DOHH2 (cell line): ENCODE measurements around the gene BMP6.

Experiments
- H3F3A ChIP-seq: fragments of 200-600 bp; sonication (generic), shearing (Covaris generic); 2 replicates; pipeline ENCODE4 v1.6.0; 2016; ENCODE audit warnings: antibody characterized with exemption, mild to moderate bottlenecking; ENCODE audit not compliant: control insufficient read depth, insufficient read depth
- H3K27ac ChIP-seq: fragments of 200-600 bp; sonication (generic); 2 replicates; pipeline ENCODE4 v1.5.1; 2014; ENCODE audit warnings: low read depth, mild to moderate bottlenecking, low read length, moderate library complexity
- H3K27me3 ChIP-seq: fragments of 200-600 bp; sonication (generic); 2 replicates; pipeline ENCODE4 v1.6.1; 2014; ENCODE audit warnings: mild to moderate bottlenecking, low read length, mixed read lengths; ENCODE audit not compliant: control insufficient read depth
- H3K36me3 ChIP-seq: fragments of 200-600 bp; sonication (generic); 2 replicates; pipeline ENCODE4 v1.6.1; 2014; ENCODE audit warnings: mild to moderate bottlenecking, low read length, moderate library complexity, mixed read lengths; ENCODE audit not compliant: control insufficient read depth
- H3K4me1 ChIP-seq: fragments of 200-600 bp; sonication (generic); 2 replicates; pipeline ENCODE4 v1.6.1; 2014; ENCODE audit warnings: mild to moderate bottlenecking, low read length, mixed read lengths; ENCODE audit not compliant: control insufficient read depth
- H3K4me2 ChIP-seq: fragments of 200-600 bp; sonication (generic); 2 replicates; pipeline ENCODE4 v1.6.0; 2014; ENCODE audit warnings: mild to moderate bottlenecking, low read length, moderate library complexity
- H3K4me3 ChIP-seq: fragments of 200-600 bp; sonication (generic); 2 replicates; pipeline ENCODE4 v1.5.1; 2014; ENCODE audit warnings: mild to moderate bottlenecking, low read length, mixed read lengths
- H3K79me2 ChIP-seq: fragments of 200-600 bp; sonication (generic); 2 replicates; pipeline ENCODE4 v1.6.1; 2014; ENCODE audit warnings: mild to moderate bottlenecking, low read length, mixed read lengths; ENCODE audit not compliant: control insufficient read depth
- H3K9me2 ChIP-seq: fragments of 200-600 bp; sonication (generic); replicated peaks from 2 replicates; pipeline ENCODE4 v1.6.1; 2014; ENCODE audit warnings: mild to moderate bottlenecking, low read length, mixed read lengths; ENCODE audit not compliant: control insufficient read depth
- H3K9me3 ChIP-seq: fragments of 200-600 bp; sonication (generic); 2 replicates; pipeline ENCODE4 v1.6.1; 2014; ENCODE audit warnings: antibody characterized with exemption, low read length, mixed read lengths; ENCODE audit not compliant: control insufficient read depth, insufficient read depth
- H4K20me1 ChIP-seq: fragments of 200-600 bp; sonication (generic); 2 replicates; pipeline ENCODE4 v1.6.0; 2014; ENCODE audit warnings: low read depth, mild to moderate bottlenecking, antibody characterized with exemption, low read length, moderate library complexity; ENCODE audit not compliant: control insufficient read depth, insufficient read depth
- EZH2phosphoT487 ChIP-seq: fragments of 200-600 bp; sonication (generic); IDR thresholded peaks from 2 replicates; pipeline ENCODE4 v1.6.1; 2017; ENCODE audit warnings: borderline replicate concordance, mild to moderate bottlenecking, antibody characterized with exemption, low read length, moderate library complexity, mixed read lengths
- TF ChIP-seq, protein P1 (sequence below): fragments of 200-600 bp; sonication (generic); IDR thresholded peaks from one replicate; pipeline ENCODE4 v1.5.1; 2014; ENCODE audit warnings: antibody characterized with exemption, mild to moderate bottlenecking, low read depth, low read length; ENCODE audit not compliant: poor library complexity, severe bottlenecking

Gene BMP6

DNA sequence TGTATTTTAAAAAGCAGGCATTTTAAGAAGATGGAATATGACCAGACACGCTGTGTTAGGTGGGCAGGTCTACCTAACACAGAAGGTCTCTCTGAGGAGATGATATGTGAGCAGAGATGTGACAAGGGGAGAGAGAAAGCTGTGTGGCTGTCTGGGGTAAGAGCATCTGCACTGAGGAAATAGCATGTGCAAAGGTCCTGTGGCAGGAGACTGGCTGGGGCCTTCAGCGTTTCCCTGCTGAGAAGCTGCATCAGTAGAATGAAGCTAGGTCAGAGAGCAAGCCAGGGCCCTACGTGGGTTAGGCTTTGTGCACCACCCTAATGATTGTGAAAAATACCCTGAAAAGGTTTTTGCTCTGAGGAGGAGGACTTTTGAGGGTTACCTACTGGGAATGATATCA lies 97.7 kb downstream of the BMP6 start:
- Histone ChIP-seq H3K4me1 (no peaks in the 10 kb centered on the region), H3K9me2 (no peaks in the 10 kb centered on the region), H4K20me1 (no peaks in the 10 kb centered on the region), H3K4me2 (no peak overlapping the region), H3F3A (no peaks in the 10 kb centered on the region), H3K4me3 (no peak overlapping the region), H3K79me2 (no peaks in the 10 kb centered on the region), H3K9me3 (no peaks in the 10 kb centered on the region), H3K27me3 (no peaks in the 10 kb centered on the region), H3K36me3 (no peaks in the 10 kb centered on the region), H3K27ac (no peak overlapping the region)
- TF ChIP-seq EZH2phosphoT487: no peak
- TF ChIP-seq, protein P1, sequence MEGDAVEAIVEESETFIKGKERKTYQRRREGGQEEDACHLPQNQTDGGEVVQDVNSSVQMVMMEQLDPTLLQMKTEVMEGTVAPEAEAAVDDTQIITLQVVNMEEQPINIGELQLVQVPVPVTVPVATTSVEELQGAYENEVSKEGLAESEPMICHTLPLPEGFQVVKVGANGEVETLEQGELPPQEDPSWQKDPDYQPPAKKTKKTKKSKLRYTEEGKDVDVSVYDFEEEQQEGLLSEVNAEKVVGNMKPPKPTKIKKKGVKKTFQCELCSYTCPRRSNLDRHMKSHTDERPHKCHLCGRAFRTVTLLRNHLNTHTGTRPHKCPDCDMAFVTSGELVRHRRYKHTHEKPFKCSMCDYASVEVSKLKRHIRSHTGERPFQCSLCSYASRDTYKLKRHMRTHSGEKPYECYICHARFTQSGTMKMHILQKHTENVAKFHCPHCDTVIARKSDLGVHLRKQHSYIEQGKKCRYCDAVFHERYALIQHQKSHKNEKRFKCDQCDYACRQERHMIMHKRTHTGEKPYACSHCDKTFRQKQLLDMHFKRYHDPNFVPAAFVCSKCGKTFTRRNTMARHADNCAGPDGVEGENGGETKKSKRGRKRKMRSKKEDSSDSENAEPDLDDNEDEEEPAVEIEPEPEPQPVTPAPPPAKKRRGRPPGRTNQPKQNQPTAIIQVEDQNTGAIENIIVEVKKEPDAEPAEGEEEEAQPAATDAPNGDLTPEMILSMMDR: no peak

DNA sequence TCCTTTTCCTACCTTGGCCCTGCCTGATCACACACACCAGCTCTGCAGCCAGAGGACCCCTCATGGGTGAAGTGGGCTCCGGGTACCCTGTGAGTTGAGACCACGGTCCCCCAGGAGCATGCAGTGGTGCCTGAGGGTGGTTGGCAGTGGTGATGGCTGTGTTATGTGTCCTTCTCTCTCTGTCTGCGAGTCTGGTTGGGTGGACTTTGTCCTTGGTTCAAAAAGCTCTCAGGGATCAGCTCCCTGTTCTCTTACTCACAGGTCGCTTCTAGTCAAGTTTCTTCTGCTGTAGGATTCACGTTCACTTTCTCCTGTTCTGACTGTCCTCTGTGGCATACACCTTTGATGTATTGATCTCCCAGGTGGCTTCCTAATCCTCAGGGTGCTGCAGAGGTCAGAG lies 100.1 kb downstream of the BMP6 start:
- H3K4me3 ChIP-seq: no peak overlapping the region
- no peaks in the 10 kb centered on the region for H3K9me2 ChIP-seq
- no peaks in the 10 kb centered on the region for H3K36me3 ChIP-seq
- no peak overlapping the region for H3K27ac ChIP-seq
- H3K4me2 ChIP-seq: no peak overlapping the region
- no peaks in the 10 kb centered on the region for H3F3A ChIP-seq
- no peak for TF ChIP-seq EZH2phosphoT487
- TF ChIP-seq, protein P1: no peak
- H3K9me3 ChIP-seq: no peaks in the 10 kb centered on the region
- no peaks in the 10 kb centered on the region for H3K27me3 ChIP-seq
- H4K20me1 ChIP-seq: no peaks in the 10 kb centered on the region
- H3K79me2 ChIP-seq: no peaks in the 10 kb centered on the region
- H3K4me1 ChIP-seq: no peaks in the 10 kb centered on the region

DNA sequence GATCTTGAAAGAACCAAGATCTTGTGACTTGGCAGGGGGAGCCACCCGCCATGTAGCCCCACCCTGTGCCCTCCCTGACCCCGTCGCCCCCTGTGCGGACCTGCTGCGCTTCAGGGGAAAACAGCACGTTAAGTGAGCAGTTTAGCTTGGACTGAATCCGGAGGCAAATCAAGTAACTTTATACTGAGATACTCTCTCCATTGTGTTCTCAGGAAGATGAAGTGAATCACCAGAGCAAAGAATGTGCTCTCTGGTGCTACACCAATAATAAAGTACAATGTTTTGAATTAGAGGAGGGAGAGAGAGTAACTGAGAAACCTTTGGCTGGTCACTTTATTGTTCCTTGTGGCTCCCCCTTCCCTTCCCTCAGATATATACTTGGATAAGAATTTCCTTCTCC lies 101.2 kb downstream of the BMP6 start:
- H4K20me1 ChIP-seq: no peaks in the 10 kb centered on the region
- TF ChIP-seq EZH2phosphoT487: no peak
- TF ChIP-seq, protein P1: no peak
- H3K27me3 ChIP-seq: no peaks in the 10 kb centered on the region
- H3K36me3 ChIP-seq: no peaks in the 10 kb centered on the region
- no peak overlapping the region for H3K4me3 ChIP-seq
- no peak overlapping the region for H3K4me2 ChIP-seq
- H3K4me1 ChIP-seq: no peaks in the 10 kb centered on the region
- H3K79me2 ChIP-seq: no peaks in the 10 kb centered on the region
- no peak overlapping the region for H3K27ac ChIP-seq
- H3F3A ChIP-seq: no peaks in the 10 kb centered on the region
- H3K9me2 ChIP-seq: no peaks in the 10 kb centered on the region
- no peaks in the 10 kb centered on the region for H3K9me3 ChIP-seq

DNA sequence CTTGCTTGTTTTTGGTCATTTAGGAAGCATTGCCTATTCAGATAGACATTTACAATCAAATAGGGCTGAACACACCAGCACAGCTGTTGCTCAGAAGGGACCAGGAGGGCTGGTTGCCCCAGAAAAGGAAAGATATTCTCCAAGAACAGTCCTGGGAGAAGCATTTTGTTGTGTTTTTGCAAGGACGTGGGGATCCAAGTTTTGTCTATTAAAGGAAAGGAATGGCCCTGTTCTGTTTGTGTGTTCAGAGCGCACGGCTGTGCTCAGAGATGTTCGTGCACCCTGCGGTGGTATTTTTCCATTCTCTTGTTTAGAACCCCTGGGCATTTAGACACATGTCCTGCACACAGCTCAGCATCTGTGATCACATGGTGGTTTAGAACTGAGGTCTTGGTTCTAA lies 102.2 kb downstream of the BMP6 start:
- H3K9me3 ChIP-seq: no peaks in the 10 kb centered on the region

More for the DNA sequence above, 102.2 kb downstream of the BMP6 start:
- no peak for TF ChIP-seq EZH2phosphoT487
- TF ChIP-seq, protein P1: no peak
- no peaks in the 10 kb centered on the region for H3K27me3 ChIP-seq
- H3K36me3 ChIP-seq: no peaks in the 10 kb centered on the region
- no peak overlapping the region for H3K4me3 ChIP-seq
- H3K9me2 ChIP-seq: no peaks in the 10 kb centered on the region
- H4K20me1 ChIP-seq: no peaks in the 10 kb centered on the region
- H3K4me2 ChIP-seq: no peak overlapping the region
- H3K79me2 ChIP-seq: no peaks in the 10 kb centered on the region
- no peak overlapping the region for H3K27ac ChIP-seq
- H3F3A ChIP-seq: no peaks in the 10 kb centered on the region
- H3K4me1 ChIP-seq: no peaks in the 10 kb centered on the region
